Activated T-cell treated with anti-CD3 and anti-CD28 coated beads, Interleukin-2, amount 50 U/mL, for 24 hours (primary cell): ENCODE measurements around the gene RBFOX2.
"Not testable (repeated sequence)": the region's sequence is repeated elsewhere in the genome, so short reads cannot be mapped to it uniquely, and the experiment has no call there.

Experiments
- DNase-seq: peaks from one replicate; pipeline ENCODE4 v3.0.0-alpha.2; 2020
- H3K27ac Mint-ChIP-seq: 2 replicates; pipeline ENCODE4 v1.8.0; 2020; ENCODE audit warnings: mild to moderate bottlenecking, mixed read lengths
- H3K27me3 Mint-ChIP-seq: 2 replicates; pipeline ENCODE4 v1.8.0; 2020; ENCODE audit warnings: mixed read lengths
- H3K36me3 Mint-ChIP-seq: 2 replicates; pipeline ENCODE4 v1.8.0; 2020; ENCODE audit warnings: low read depth, mixed read lengths
- H3K4me1 Mint-ChIP-seq: 2 replicates; pipeline ENCODE4 v1.8.0; 2020; ENCODE audit warnings: low read depth, mixed read lengths
- H3K4me3 Mint-ChIP-seq: 2 replicates; pipeline ENCODE4 v1.8.0; 2020; ENCODE audit warnings: mild to moderate bottlenecking, moderate library complexity, mixed read lengths
- H3K9me3 Mint-ChIP-seq: 2 replicates; pipeline ENCODE4 v1.8.0; 2020; ENCODE audit warnings: mixed read lengths

Gene RBFOX2

DNA sequence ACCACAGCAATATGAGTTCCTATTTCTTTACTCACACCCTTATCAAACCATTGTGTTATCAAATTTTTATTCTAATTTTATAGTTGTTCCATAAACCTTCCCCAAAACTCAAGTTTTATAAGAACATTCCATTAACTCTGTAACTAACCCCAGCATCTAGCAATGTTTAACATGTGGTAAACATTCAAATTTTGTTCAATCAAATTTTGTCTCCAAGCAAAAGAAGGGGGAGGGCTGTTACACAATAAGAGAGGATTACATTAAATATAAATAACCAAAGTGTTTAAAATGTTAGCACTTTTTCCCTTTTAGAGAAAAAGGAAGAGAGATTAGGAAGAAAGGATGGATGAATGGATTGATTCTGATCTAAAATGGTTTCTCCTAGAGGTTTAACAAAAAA, 20.5 kb downstream of the RBFOX2 start:
- no peak for DNase-seq
- no peaks in the 10 kb centered on the region for H3K4me1 Mint-ChIP-seq
- H3K9me3 Mint-ChIP-seq: no peaks in the 10 kb centered on the region
- no peaks in the 10 kb centered on the region for H3K36me3 Mint-ChIP-seq
- peaks cover 23% of the 10 kb centered on the region for H3K27me3 Mint-ChIP-seq
- no peak overlapping the region for H3K27ac Mint-ChIP-seq
- no peak overlapping the region for H3K4me3 Mint-ChIP-seq

DNA sequence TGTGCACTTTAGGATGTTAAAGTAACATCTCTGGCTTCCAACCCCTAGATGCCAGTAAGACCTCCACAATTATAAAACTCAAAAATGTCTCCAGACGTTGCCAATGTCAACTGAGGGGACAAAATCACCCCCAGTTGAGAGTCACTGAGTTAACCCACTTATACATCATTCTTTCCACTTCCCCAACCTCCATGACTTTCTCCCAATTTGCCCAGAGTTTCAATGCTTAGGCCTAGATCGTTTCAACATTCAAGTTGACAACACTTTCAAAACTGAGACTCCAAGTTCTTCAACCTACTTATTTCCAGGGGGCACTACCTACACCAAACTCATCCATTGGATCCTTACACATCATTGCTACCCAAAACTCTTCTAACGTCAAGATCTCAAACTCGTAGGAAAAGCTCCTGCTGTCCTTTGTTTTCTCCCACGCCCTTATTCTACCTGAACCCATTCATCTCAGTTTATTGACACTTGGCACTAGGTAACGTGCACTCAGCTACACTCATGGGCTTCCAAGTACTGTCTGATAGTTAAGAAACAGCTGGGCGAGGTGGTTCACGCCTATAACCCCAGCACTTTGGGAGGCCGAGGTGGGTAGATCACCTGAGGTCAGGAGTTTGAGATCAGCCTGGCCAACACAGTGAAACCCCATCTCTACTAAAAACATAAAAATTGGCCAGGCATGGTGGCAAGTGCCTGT, 24.5 kb downstream of the RBFOX2 start:
- Mint-ChIP-seq H3K9me3 (no peaks in the 10 kb centered on the region), H3K27ac (no peak overlapping the region), H3K4me1 (no peaks in the 10 kb centered on the region), H3K4me3 (no peak overlapping the region), H3K27me3 (peaks cover 16% of the 10 kb centered on the region), H3K36me3 (no peaks in the 10 kb centered on the region)
- DNase-seq: no peak

DNA sequence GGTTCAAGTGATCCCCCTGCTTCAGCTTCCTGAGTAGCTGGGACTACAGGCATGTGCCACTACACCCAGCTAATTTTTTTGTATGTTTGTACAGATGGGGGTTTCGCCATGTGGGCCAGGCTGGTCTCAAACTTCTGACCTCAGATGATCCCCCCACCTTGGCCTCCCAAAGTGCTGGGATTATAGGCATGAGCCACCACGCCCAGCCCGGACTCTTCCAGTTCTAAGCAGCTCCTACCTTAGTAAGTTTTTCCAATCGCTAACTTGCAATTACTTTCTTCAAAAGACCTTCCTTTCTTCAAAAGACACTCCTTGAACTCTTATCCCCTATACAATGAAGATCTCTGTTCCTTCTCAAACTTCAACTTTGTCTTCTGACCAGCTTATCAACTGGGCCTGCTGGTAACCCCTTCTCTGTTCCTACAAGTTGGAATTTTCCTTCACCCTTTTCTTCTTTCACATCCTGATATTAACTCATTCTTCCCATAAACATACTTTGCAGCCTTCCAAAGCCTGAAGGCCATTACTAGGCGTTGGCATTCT, 25.8 kb downstream of the RBFOX2 start:
- no peak overlapping the region for H3K27ac Mint-ChIP-seq
- no peaks in the 10 kb centered on the region for H3K9me3 Mint-ChIP-seq
- no peaks in the 10 kb centered on the region for H3K4me1 Mint-ChIP-seq
- DNase-seq: no peak
- peaks cover 16% of the 10 kb centered on the region for H3K27me3 Mint-ChIP-seq
- H3K36me3 Mint-ChIP-seq: no peaks in the 10 kb centered on the region
- H3K4me3 Mint-ChIP-seq: no peak overlapping the region

GRCh38 chr22:36002084-36002483, 26.5 kb downstream of the RBFOX2 start:
- no peaks in the 10 kb centered on the region for H3K4me1 Mint-ChIP-seq
- DNase-seq: no peak
- no peaks in the 10 kb centered on the region for H3K9me3 Mint-ChIP-seq
- H3K4me3 Mint-ChIP-seq: no peak overlapping the region
- H3K27me3 Mint-ChIP-seq: peaks cover 16% of the 10 kb centered on the region
- H3K36me3 Mint-ChIP-seq: no peaks in the 10 kb centered on the region
- H3K27ac Mint-ChIP-seq: no peak overlapping the region

DNA sequence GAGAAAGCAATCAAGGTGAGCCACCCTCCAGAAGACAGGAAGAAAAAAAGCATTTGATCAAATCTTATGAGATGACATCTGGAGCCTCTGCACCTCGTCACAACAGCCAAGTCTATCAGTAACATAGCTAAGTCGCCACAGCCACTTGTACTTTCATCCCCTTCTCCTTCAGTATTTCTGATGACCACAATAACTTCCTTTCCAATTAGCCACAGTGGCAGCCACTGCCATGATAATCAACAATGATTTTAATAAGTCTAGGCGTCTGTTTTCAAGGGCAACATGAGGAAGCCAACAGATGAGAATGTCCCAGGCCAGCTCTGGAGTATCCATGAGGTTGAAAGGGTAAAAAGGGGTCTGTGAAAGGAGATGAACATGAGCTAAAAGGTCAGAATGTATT, 29.9 kb downstream of the RBFOX2 start:
- no peak overlapping the region for H3K27ac Mint-ChIP-seq
- H3K27me3 Mint-ChIP-seq: no peaks in the 10 kb centered on the region
- DNase-seq: no peak
- H3K36me3 Mint-ChIP-seq: no peaks in the 10 kb centered on the region
- H3K9me3 Mint-ChIP-seq: no peaks in the 10 kb centered on the region
- no peaks in the 10 kb centered on the region for H3K4me1 Mint-ChIP-seq
- H3K4me3 Mint-ChIP-seq: no peak overlapping the region

- no peak for DNase-seq
- peaks cover 5% of the 10 kb centered on the region for H3K27me3 Mint-ChIP-seq
- no peak overlapping the region for H3K27ac Mint-ChIP-seq
- H3K9me3 Mint-ChIP-seq: no peaks in the 10 kb centered on the region
- H3K36me3 Mint-ChIP-seq: no peaks in the 10 kb centered on the region
- no peak overlapping the region for H3K4me3 Mint-ChIP-seq
- no peaks in the 10 kb centered on the region for H3K4me1 Mint-ChIP-seq
These were observed 31.2 kb downstream of the RBFOX2 start for GRCh38 chr22:35997438-35997837.

- H3K4me3 Mint-ChIP-seq: no peak overlapping the region
- H3K27ac Mint-ChIP-seq: no peak overlapping the region
- DNase-seq: no peak
- H3K4me1 Mint-ChIP-seq: no peaks in the 10 kb centered on the region
- H3K27me3 Mint-ChIP-seq: peaks cover 5% of the 10 kb centered on the region
- H3K36me3 Mint-ChIP-seq: no peaks in the 10 kb centered on the region
- no peaks in the 10 kb centered on the region for H3K9me3 Mint-ChIP-seq
These were observed 32.0 kb downstream of the RBFOX2 start for GRCh38 chr22:35996596-35996995.

- Mint-ChIP-seq H3K27ac (no peak overlapping the region), H3K9me3 (no peaks in the 10 kb centered on the region), H3K27me3 (peaks cover 5% of the 10 kb centered on the region), H3K36me3 (no peaks in the 10 kb centered on the region), H3K4me1 (no peaks in the 10 kb centered on the region), H3K4me3 (no peak overlapping the region)
- no peak for DNase-seq
These were observed 32.9 kb downstream of the RBFOX2 start for GRCh38 chr22:35995772-35996171.

DNA sequence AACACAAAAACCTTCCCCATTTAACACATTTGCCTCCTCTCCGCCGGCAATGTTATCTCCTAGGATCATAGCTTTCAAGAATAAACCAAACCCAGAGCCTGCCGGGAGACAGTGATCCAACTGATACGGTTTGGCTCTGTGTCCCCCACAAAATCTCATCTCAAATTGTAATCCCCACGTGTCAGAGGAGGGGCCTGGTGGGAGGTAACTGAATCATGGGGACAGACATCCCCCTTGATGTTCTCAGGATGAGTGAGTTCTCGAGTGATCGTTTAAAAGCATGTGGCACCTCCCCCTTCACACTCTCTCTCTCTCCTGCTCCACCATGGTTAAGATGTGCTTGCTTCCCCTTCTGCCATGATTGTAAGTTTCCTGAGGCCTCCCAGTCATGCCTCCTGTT, 33.3 kb downstream of the RBFOX2 start:
- DNase-seq: no peak
- H3K4me3 Mint-ChIP-seq: no peak overlapping the region
- H3K9me3 Mint-ChIP-seq: no peaks in the 10 kb centered on the region
- peaks cover 5% of the 10 kb centered on the region for H3K27me3 Mint-ChIP-seq
- H3K27ac Mint-ChIP-seq: no peak overlapping the region
- no peaks in the 10 kb centered on the region for H3K36me3 Mint-ChIP-seq
- no peaks in the 10 kb centered on the region for H3K4me1 Mint-ChIP-seq

DNA sequence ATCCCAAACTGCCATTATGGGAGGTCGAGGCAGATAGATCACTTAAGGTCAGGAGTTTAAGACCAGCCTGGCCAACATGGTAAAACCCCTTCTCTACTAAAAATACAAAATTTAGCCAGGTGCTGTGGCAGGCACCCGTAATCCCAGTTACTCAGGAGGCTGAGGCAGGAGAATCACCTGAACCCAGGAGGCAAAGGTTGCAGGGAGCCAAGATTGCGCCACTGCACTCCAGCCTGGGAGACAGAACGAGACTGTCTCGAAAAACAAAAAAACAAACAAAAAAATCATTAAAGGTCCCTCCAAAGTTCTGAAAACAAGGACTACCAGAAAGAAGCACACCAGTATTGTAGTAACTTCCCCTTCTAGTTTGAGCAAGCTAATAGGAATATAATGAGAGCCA, 34.9 kb downstream of the RBFOX2 start:
- H3K36me3 Mint-ChIP-seq, H3K9me3 Mint-ChIP-seq, H3K4me1 Mint-ChIP-seq, DNase-seq, H3K4me3 Mint-ChIP-seq, H3K27ac Mint-ChIP-seq, H3K27me3 Mint-ChIP-seq: not testable (repeated sequence)

DNA sequence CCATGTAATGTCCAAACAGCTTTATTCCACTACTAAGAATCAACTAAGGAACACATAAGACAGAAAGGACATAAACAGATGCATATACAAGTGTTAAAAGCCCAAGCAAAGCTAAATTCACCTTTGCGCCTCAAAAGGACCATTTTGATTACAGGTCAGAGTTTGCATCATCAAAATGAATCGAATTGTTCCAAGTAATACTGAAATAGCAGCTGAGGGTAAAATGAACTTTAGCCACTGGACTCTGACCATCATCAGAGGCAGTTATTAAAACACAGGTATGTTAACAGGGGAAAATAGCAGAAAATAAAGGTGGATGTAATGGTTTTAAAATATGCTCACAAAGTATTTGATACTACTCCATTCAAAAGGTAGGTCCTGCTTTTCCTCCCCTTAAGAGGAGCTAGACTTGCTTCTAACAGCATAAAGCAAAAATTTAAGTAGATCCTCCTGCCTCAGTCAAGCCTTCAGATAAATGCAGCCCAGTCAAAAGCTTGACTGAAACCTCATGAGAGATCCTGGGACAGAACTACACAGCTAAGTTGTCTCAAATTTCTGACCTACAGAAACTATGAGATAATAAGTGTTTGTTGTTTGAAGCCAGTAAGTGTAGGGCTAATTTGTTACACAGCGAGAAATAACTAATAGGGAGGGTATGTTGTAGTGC, 35.4 kb downstream of the RBFOX2 start:
- H3K36me3 Mint-ChIP-seq: no peaks in the 10 kb centered on the region
- no peak overlapping the region for H3K27ac Mint-ChIP-seq

DNA sequence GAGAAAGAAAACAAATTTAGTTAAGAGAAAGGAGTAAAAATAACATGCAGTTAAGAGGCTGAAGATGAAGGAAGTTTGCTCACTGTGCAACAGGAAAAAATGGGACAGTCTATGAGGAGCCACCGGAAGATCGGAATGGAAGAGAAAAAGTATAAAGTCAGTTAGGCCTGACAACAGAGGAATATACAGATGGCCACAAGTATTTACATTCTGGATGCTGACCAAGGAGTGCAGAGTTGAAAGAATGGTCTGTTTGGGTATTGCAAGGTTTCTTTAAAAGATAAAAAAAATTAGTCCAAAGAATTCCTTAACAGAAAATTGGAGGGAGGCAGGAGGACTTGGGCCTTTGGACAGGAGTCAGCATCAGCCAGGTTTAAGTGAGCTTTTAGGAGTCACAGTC, 37.5 kb downstream of the RBFOX2 start:
- Mint-ChIP-seq H3K4me3 (no peak overlapping the region), H3K36me3 (no peaks in the 10 kb centered on the region), H3K27ac (no peak overlapping the region), H3K4me1 (no peaks in the 10 kb centered on the region), H3K27me3 (peaks cover 5% of the 10 kb centered on the region), H3K9me3 (no peaks in the 10 kb centered on the region)
- no peak for DNase-seq

More for the DNA sequence above, 35.4 kb downstream of the RBFOX2 start:
- no peak for DNase-seq
- Mint-ChIP-seq H3K27me3 (peaks cover 5% of the 10 kb centered on the region), H3K9me3 (no peaks in the 10 kb centered on the region), H3K4me1 (no peaks in the 10 kb centered on the region), H3K4me3 (no peak overlapping the region)

DNA sequence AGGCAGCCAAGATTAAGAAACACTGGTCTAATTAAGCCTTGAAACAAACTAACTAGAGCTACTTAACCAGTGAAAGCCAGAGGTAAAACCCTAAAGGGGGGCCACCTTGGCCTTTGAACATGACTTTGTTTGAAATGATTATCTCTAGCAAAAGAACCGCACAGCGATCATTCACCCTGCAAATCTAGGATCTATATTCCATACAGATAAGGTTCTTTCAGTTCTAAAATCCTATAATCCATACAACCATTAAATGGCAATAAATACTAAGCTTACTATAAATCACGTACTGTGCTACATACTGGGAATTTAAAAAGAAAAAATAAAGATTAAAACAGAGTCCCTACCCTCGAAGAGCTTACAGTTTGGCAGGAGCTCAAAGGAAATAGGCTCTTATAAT, 40.6 kb downstream of the RBFOX2 start:
- Mint-ChIP-seq H3K4me3 (no peak overlapping the region), H3K9me3 (no peaks in the 10 kb centered on the region), H3K27ac (no peak overlapping the region), H3K27me3 (peaks cover 10% of the 10 kb centered on the region), H3K36me3 (no peaks in the 10 kb centered on the region), H3K4me1 (no peaks in the 10 kb centered on the region)
- DNase-seq: no peak

- no peak overlapping the region for H3K27ac Mint-ChIP-seq
These were observed 41.1 kb downstream of the RBFOX2 start for GRCh38 chr22:35987487-35987886.

DNA sequence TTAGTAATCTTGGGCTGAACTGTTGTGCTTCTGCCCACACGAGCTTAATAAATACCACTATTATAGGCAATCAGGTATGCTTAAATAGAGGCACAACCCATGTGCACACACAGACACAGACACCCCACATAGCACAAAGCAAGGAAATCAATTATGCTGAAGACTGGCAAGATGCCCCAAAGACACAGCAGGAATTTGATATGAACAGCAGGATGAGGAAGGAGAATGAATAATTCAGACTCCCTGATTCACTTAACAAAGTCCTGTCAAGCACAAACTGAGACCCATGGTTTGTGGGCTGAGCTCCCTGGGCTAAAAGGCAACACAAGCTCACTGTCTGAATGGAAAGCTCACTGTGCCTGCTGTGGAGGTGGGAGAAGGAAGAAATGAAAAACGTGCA, 42.5 kb downstream of the RBFOX2 start:
- H3K9me3 Mint-ChIP-seq: no peaks in the 10 kb centered on the region
- no peaks in the 10 kb centered on the region for H3K36me3 Mint-ChIP-seq
- DNase-seq: no peak
- peaks cover 12% of the 10 kb centered on the region for H3K27me3 Mint-ChIP-seq
- no peak overlapping the region for H3K27ac Mint-ChIP-seq
- no peak overlapping the region for H3K4me3 Mint-ChIP-seq
- no peaks in the 10 kb centered on the region for H3K4me1 Mint-ChIP-seq

More at GRCh38 chr22:35987487-35987886, 41.1 kb downstream of the RBFOX2 start:
- Mint-ChIP-seq H3K27me3 (peaks cover 6% of the 10 kb centered on the region), H3K4me3 (no peak overlapping the region), H3K9me3 (no peaks in the 10 kb centered on the region), H3K36me3 (no peaks in the 10 kb centered on the region), H3K4me1 (no peaks in the 10 kb centered on the region)
- no peak for DNase-seq
